ENCODE results near the gene TRAK1.

- TF ChIP-seq POLR2AphosphoS5 (IDR thresholded peaks at IDR 0.05) (no peak), POLR2A (IDR thresholded peaks at IDR 0.05) (no peak), CTCF (IDR thresholded peaks at IDR 0.05) (no peak), EP300 (IDR thresholded peaks at IDR 0.05) (no peak)
Measured at GRCh38 chr3:42056840-42057239, 34.3 kb upstream of the TRAK1 start.
